BJ (cell line): ENCODE measurements around the gene SLC66A2. TPM values are rescaled to one million over a fixed set of nuclear protein-coding genes. Genes with fewer than 3 reads are reported as not detected.

Source experiments
- CTCF ChIA-PET: fragments of 350-600 bp; formaldehyde crosslinking; extraction: SDS; loops from one replicate; lab custom pipeline; 2021; ENCODE audit warnings: antibody characterized with exemption, inconsistent platforms; lab: Yijun Ruan, JAX
- POLR2A ChIA-PET: fragments of 300-600 bp; sonication (Branson Sonifier 250); formaldehyde crosslinking; extraction: SDS; loops from one replicate; lab custom pipeline; 2021; ENCODE audit warnings: antibody characterized with exemption; lab: Charles Lee
- DNase-seq: peaks from one replicate; pipeline ENCODE4 v3.0.0-alpha.2; 2011; ENCODE audit warnings: low read depth
- H3K27me3 ChIP-seq: 2 replicates; pipeline ENCODE4 v1.6.0; 2011; ENCODE audit warnings: low read length; ENCODE audit not compliant: control insufficient read depth, insufficient read depth
- H3K36me3 ChIP-seq: 2 replicates; pipeline ENCODE4 v1.5.1; 2011; ENCODE audit warnings: low read length; ENCODE audit not compliant: control insufficient read depth, insufficient read depth
- H3K4me3 ChIP-seq: 2 replicates; pipeline ENCODE4 v1.5.1; 2011; ENCODE audit warnings: low read depth, mild to moderate bottlenecking, control low read depth, low read length
- CTCF ChIP-seq: IDR thresholded peaks from 2 replicates; pipeline ENCODE4 v1.5.1; 2011; ENCODE audit warnings: low read depth, mild to moderate bottlenecking, control low read depth, inconsistent platforms, low read length, moderate library complexity; ENCODE audit not compliant: insufficient read depth
- polyA plus RNA-seq: library from polyadenylated mRNA; depleted of rRNA; stranded (reverse); fragments of >200 nt; gene quantifications from 2 replicates; pipeline ENCODE4 v1.2.3, GENCODE V29; 2011

Gene SLC66A2
- polyA plus RNA-seq, 1 experiment: 26.4 TPM

GRCh38 chr18:79912994-79913831, 38.2 kb downstream of the SLC66A2 start:
- POLR2A ChIA-PET: no interaction called here
- peaks cover 15% of the 10 kb centered on the region for H3K36me3 ChIP-seq
- DNase-seq: no peak
- no peaks in the 10 kb centered on the region for H3K27me3 ChIP-seq
- TF ChIP-seq CTCF: no peak
- CTCF ChIA-PET: no interaction called here
- no peak overlapping the region for H3K4me3 ChIP-seq

DNA sequence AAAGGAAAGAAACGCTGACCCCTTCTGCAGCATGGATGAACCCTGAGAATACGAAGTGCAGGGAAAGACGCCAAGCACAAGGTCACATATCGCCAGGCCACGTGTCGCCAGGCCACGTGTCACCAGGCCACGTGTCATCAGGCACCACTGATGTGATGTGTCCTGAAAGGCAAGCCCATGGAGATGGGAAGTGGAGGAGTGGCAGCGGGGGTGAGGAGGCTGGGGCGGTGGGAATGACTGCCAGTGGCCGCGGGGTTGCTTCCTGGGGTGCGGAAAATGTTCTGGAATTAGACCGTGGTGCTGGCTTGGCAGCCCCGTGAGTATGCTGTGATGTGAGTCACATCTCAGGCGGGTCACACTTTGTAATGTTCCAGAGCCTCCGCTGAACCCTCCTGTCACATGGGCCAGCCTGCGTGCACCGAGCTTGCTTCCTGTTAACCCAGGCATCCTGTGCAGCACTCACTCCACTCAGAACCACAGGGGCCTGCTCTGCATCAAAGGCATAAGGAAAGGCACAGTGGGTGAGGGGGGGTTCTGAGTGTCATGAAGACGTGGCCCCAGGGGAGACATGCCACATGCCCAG, 39.0 kb downstream of the SLC66A2 start:
- CTCF ChIA-PET: no interaction called here
- no peak overlapping the region for H3K4me3 ChIP-seq
- H3K27me3 ChIP-seq: no peaks in the 10 kb centered on the region
- H3K36me3 ChIP-seq: peaks cover 12% of the 10 kb centered on the region
- no peak for DNase-seq
- POLR2A ChIA-PET: no interaction called here
- TF ChIP-seq CTCF: no peak

DNA sequence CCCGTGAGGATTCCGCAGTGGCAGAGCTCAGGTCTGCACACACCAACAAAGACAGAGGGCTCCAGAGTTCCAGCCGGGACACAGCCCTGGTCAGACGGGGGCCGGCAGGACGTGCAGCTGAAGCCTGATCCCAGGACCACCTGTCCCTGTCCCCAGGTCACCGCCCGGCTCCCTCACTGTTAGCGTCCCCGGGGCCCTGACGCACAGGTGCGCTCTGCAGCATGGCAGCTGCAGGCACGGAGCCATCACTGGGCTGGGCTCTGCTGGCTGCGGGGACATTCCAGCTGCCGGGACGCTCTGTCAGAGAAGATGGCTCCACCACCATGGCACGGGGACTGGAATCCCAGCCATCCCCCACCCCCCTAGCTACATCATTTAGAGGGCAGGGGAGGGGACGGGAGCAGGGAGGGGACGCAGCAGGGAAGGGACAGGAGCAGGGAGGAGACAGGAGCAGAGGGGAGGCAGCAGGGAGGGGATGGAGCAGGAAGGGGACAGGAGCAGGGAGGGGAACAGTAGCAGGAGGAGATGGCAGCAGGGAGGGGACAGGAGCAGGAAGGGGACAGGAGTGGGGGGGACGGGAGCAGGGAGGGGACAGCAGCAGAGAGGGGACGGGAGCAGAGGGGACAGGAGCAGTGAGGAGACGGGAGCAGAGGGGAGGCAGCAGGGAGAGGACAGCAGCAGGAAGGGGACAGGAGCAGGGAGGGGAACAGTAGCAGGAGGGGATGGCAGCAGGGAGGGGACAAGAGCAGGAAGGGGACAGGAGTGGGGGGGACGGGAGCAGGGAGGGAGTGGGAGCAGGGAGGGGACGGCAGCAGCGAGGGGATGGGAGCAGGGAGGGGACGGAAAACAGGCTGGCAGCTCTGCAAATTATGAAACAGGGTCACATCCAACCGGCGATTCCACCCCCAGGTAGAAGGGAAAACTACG, 39.8 kb downstream of the SLC66A2 start:
- TF ChIP-seq CTCF: no peak
- POLR2A ChIA-PET: no interaction called here
- DNase-seq: no peak
- Histone ChIP-seq H3K27me3 (no peaks in the 10 kb centered on the region), H3K36me3 (peaks cover 6% of the 10 kb centered on the region), H3K4me3 (no peak overlapping the region)
- CTCF ChIA-PET: interaction anchor here (1.4 kb wide), 1 partner anchor 12 kb away, joined by 4 read pairs; no protein-coding TSS in a partner anchor

DNA sequence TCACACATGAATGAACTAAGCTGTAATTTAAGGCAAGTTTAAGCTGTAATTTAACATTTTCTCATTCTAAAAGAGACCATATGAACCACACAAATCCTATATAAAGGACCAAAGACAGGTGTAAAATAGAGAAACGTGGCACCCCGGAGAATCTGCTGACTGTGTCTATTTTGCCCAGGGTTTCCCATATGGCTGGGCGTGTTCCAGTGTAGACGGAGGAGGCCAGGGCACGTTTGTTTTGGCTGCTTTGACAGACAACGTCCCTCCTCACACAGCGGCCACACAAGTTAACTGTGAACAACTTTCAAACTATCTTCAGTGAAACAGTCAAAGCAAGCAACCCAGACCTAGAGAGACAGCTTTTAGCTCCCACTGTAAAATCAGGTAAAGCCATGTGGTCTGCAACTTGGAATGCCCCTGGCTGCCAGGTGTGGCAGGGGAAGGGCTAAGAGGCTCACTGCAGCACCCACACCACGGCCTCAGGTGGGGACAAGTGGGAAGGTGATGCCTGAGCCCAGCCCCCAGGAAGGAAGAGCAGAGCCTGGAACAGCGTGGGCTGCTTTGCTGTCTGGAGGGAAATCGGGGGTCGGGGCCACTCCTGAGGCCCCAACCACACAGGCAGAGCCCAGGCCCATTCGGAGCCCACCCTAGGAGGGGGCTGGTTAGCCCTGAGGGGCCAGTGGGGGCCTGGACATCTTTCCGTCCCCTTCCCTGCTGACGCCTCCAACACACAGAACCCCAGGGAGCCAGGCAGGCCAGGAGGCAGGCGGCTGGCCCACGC, 40.7 kb downstream of the SLC66A2 start:
- no peaks in the 10 kb centered on the region for H3K27me3 ChIP-seq
- peaks cover 6% of the 10 kb centered on the region for H3K36me3 ChIP-seq
- no peak overlapping the region for H3K4me3 ChIP-seq
- CTCF ChIA-PET: interaction anchor here (1.4 kb wide), 1 partner anchor 11 kb away, joined by 4 read pairs; no protein-coding TSS in a partner anchor
- TF ChIP-seq CTCF: no peak
- POLR2A ChIA-PET: no interaction called here
- no peak for DNase-seq
